ENCODE data around the gene ADGRL1. TPM values are rescaled to one million over a fixed set of nuclear protein-coding genes. Genes with fewer than 3 reads are reported as not detected.
"Not testable (repeated sequence)": the region's sequence is repeated elsewhere in the genome, so short reads cannot be mapped to it uniquely, and the experiment has no call there.

Gene ADGRL1
- total RNA-seq, 4 donors from 2014 or later: 0.76 to 3.5 (median 1.2) TPM

DNA sequence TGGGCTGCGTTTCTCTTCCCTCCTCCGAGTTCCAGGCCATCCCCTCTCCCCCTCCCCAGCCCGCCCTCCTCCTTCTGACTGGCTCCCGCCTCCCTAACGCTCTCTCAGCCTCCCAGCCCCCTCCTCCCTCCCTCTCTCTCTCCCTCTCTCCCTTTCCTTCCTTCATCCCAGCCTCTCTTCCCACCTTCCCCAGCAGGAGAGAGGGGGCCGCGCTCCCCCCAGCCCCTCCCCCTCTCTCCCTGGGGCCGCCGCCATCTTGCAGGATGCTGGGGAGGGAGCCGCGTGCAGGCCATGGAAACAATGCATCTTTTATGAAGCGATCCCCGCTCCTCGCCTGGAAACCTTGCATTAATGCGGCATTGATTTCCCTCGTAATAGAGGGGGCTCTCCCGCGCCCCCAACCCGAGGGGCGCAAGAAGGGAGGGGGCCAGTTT lies 42.6 kb upstream of the ADGRL1 start:
- Histone ChIP-seq H3K36me3 (no peaks in the 10 kb centered on the region), H3K4me1 (no peaks in the 10 kb centered on the region), H3K27ac (no peak overlapping the region), H3K27me3 (peaks cover 12 to 30% (median 22%) of the 10 kb centered on the region in 3 donors), H3K9me3 (no peaks in the 10 kb centered on the region), H3K4me3 (peak overlapping the region; percentile 35 to 48 (median 44))
- no peak for ATAC-seq
- TF ChIP-seq, protein P1, sequence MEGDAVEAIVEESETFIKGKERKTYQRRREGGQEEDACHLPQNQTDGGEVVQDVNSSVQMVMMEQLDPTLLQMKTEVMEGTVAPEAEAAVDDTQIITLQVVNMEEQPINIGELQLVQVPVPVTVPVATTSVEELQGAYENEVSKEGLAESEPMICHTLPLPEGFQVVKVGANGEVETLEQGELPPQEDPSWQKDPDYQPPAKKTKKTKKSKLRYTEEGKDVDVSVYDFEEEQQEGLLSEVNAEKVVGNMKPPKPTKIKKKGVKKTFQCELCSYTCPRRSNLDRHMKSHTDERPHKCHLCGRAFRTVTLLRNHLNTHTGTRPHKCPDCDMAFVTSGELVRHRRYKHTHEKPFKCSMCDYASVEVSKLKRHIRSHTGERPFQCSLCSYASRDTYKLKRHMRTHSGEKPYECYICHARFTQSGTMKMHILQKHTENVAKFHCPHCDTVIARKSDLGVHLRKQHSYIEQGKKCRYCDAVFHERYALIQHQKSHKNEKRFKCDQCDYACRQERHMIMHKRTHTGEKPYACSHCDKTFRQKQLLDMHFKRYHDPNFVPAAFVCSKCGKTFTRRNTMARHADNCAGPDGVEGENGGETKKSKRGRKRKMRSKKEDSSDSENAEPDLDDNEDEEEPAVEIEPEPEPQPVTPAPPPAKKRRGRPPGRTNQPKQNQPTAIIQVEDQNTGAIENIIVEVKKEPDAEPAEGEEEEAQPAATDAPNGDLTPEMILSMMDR (IDR thresholded peaks at IDR 0.05 in 4 of 5, conservative IDR thresholded peaks at IDR 0.05 in 1 of 5): no peak
- no peak for TF ChIP-seq POLR2A (IDR thresholded peaks at IDR 0.05)
- intact Hi-C loops (cut with DNase I; ENCODE audit: low total_unique reads) (no loop called here), in situ Hi-C loops (cut with MboI; ENCODE audit: low sequenced_read_pairs in 4 of 4) (no loop called here)
- no peak for DNase-seq

DNA sequence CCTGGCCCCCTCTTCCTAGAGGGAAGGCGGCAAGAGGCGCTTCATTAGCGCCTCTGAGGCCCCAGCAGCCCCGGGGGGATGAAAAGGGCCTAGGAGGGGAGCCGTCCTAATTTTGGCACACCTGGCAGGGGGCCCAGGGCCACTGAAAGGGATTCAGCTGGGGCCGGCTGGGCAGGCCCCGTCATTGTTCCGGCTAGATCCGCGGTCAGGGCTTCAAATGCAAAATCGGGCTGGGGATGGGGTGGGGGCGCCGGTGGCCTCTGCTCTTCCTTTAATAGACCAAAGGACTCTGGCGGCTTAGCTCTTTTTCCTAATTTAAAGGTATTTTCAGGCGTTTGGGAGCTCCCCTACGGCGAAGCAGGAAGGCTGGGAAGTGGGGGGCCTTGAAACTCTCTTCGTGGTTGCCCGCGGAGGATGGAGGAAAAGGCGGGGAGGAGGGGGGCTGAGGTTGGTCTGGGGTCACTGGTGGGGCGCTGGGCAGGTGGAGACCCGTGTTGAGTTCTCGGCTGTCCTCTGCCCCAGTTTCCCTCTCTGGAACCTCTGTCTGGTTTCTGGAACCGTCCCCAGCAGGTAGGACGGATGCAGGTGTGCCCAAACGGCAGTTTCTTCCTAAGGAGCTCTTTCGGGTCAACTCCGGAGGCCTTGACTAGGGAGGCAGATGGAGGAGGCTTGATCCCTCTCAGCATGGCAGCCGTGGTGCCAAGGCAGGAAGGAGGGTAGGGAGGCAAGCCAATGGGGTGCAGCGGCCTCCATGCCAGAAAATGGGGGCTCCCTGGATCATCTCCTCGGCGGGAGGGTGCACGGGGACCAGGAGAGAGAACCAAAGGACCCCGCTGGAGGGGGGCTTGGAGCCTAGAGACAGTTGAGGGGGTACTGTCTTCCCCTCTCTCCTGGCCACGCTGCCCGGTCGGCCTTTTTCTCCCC lies 41.8 kb upstream of the ADGRL1 start:
- DNase-seq; ATAC-seq; H3K27ac ChIP-seq; H3K4me1 ChIP-seq; H3K9me3 ChIP-seq; H3K36me3 ChIP-seq; intact Hi-C loops (cut with DNase I; ENCODE audit: low total_unique reads); in situ Hi-C loops (cut with MboI; ENCODE audit: low sequenced_read_pairs in 4 of 4): not testable (repeated sequence)
- Histone ChIP-seq H3K4me3 (peak overlapping the region in 1 of 4 donors; percentile 47), H3K27me3 (peaks cover 12 to 30% (median 22%) of the 10 kb centered on the region in 3 donors)

DNA sequence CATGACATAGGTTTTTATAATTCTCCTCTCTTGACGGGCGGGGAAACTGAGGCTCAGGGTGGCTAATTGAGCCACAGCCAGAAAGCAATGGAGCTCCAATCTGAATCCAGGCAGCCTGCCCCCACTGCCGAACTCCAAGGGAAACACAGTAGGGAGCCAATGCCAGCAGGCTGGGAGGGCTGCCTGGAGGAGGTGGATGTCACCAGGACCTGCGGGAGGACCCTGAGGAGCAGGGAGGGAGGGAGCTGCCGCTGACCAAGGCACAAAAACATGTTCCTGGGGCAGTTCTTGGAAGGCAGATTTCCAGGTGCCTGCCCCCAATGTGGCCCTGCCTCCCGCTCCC lies 41.2 kb upstream of the ADGRL1 start:
- H3K4me1 ChIP-seq; H3K27ac ChIP-seq; H3K36me3 ChIP-seq; H3K4me3 ChIP-seq; in situ Hi-C loops (cut with MboI; ENCODE audit: low sequenced_read_pairs in 4 of 4); ATAC-seq; DNase-seq; H3K9me3 ChIP-seq; intact Hi-C loops (cut with DNase I; ENCODE audit: low total_unique reads): not testable (repeated sequence)
- H3K27me3 ChIP-seq: peaks cover 12 to 30% (median 22%) of the 10 kb centered on the region in 3 donors

DNA sequence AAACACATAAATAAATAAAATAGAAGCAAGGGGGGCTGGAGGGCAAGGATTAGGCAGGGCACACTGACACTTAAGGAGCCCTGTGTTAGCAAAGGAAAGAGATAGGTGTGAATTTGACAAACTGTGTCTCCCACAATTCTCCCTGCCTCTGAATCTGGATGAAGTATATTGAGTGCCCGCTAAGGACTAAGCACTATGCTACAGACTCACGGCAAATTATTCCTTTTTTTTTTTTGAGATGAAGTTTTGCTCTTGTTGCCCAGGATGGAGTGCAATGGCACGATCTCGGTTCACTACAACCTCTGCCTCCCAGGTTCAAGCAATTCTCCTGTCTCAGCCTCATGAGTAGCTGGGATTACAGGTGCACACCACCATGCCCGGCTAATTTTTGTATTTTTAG lies 38.4 kb upstream of the ADGRL1 start:
- H3K27ac ChIP-seq; H3K9me3 ChIP-seq; H3K4me3 ChIP-seq; H3K4me1 ChIP-seq; DNase-seq; intact Hi-C loops (cut with DNase I; ENCODE audit: low total_unique reads); H3K36me3 ChIP-seq; in situ Hi-C loops (cut with MboI; ENCODE audit: low sequenced_read_pairs in 4 of 4); ATAC-seq: not testable (repeated sequence)
- H3K27me3 ChIP-seq: peaks cover 11 to 23% (median 20%) of the 10 kb centered on the region in 3 donors

DNA sequence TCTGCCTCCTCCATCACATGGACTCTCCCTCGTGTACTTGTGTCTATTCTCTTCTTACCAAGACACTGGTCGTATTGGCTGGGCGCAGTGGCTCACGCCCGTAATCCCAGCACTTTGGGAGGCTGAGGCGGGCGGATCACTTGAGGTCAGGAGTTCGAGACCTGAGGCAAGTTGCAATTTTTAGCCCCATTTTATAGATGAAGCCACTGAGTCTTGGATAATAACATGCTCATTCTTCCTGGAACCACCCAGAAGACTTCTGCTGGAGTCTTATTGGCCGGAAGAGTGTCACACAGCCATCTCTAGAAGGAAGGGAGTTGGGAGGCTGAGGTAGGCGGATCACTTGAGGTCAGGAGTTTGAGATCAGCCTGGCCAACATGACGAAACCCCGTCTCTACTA lies 37.7 kb upstream of the ADGRL1 start:
- in situ Hi-C loops (cut with MboI; ENCODE audit: low sequenced_read_pairs in 4 of 4); H3K4me3 ChIP-seq; H3K36me3 ChIP-seq; H3K9me3 ChIP-seq; H3K4me1 ChIP-seq; DNase-seq; ATAC-seq; intact Hi-C loops (cut with DNase I; ENCODE audit: low total_unique reads); H3K27ac ChIP-seq: not testable (repeated sequence)
- H3K27me3 ChIP-seq: peaks cover 7 to 16% (median 13%) of the 10 kb centered on the region in 3 donors

DNA sequence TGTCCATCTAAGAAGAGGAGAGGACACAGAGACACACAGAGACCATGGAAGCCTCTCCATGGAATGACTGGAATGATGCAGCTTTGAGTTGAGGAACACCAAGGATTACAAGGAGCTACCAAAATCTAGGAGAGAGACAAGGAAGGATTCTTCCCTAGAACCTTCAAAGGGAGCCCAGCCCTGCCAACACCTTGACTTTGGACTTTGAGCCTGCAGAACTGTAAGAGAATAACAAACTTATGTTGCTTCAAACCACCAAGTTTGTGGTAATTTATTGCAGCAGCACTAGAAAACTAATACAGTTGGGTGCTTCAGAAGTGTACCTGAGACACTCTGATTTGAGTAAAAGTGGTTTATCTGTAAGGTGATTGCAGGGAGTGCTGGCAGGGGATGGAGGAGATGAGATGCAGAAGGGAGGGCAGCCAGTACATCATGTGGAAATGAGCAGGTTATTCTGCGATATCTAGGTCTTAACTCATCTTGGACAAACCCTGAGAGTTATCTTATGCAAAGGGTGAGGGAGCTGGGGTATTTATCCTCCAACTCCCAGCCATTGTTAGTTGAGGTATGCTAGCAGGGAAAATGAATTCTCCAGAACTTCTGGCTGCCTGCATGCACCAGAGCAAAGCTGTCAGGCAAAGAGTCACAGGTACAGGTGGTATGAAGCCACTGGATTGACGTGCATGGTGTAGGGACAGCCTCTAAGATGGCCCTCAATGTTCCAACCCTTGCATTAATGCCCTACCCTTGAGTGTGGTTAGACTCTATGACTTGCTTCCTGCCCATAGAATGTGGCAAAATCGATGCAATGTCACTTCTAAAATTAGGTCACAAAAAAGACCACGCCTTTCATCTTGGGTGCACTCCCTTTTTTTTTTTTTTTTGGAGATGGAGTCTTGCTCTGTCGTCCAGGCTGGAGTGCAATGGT lies 31.3 kb upstream of the ADGRL1 start:
- in situ Hi-C loops (cut with MboI; ENCODE audit: low sequenced_read_pairs in 4 of 4) (no loop called here), intact Hi-C loops (cut with DNase I; ENCODE audit: low total_unique reads) (no loop called here)
- TF ChIP-seq POLR2A (IDR thresholded peaks at IDR 0.05): no peak
- TF ChIP-seq, protein P1 (IDR thresholded peaks at IDR 0.05 in 4 of 5, conservative IDR thresholded peaks at IDR 0.05 in 1 of 5): no peak

DNA sequence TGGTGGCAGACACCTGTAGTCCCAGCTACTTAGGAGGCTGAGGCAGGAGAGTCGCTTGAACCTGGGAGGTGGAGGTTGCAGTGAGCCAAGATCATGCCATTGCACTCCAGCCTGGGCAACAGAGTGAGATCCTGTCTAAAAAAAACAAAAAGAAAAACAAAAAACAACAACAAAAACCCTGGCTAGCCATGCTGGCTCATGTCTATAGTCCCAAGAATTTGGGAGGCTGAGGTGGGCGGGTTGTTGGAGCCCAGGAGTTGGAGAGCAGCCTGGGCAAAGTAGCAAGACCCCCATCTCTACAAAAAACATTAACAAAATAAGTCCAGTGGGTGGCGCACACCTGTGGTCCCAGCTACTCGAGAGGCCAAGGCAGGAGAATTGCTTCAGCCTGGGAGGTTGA lies 27.0 kb upstream of the ADGRL1 start:
- H3K9me3 ChIP-seq; H3K4me3 ChIP-seq; ATAC-seq; H3K27ac ChIP-seq; DNase-seq; H3K4me1 ChIP-seq; H3K36me3 ChIP-seq; in situ Hi-C loops (cut with MboI; ENCODE audit: low sequenced_read_pairs in 4 of 4); H3K27me3 ChIP-seq; intact Hi-C loops (cut with DNase I; ENCODE audit: low total_unique reads): not testable (repeated sequence)

More for the DNA sequence above, 31.3 kb upstream of the ADGRL1 start:
- no peak overlapping the region for H3K27ac ChIP-seq
- no peaks in the 10 kb centered on the region for H3K9me3 ChIP-seq
- no peak for ATAC-seq
- no peaks in the 10 kb centered on the region for H3K27me3 ChIP-seq
- H3K4me3 ChIP-seq: no peak overlapping the region
- H3K4me1 ChIP-seq: no peaks in the 10 kb centered on the region
- DNase-seq: no peak
- H3K36me3 ChIP-seq: no peaks in the 10 kb centered on the region

DNA sequence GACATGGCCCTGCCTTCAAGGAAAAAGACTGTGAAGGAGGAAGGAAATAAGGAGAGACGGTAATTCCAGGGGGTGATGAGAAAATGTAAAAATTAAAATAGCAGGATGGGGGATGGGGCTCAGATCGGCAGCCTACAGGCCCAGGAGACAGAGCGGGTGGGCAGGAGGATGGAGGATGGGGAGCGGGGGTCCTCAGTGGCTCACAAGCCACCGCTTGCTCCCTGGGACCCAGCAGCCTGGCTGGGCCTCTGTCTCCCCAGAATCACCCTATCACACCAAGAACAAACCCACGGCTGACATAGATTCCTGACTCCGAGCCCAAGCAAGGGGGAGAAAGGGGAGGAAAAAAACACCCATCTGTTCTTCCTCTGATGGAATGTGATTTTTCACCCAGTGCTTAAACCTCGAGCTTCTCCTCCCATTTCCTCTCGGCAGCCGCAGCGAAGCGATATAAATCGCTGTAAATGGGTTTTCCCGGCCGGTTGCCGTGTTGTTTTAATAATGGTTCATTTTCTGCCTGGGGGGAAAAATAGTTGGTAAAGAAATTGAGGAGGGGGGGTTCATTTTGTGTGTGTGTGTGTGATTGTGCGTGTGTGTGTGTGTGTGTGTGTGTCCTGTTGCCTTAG lies 22.6 kb upstream of the ADGRL1 start:
- H3K4me1 ChIP-seq; H3K9me3 ChIP-seq; H3K27ac ChIP-seq; DNase-seq; H3K4me3 ChIP-seq; intact Hi-C loops (cut with DNase I; ENCODE audit: low total_unique reads); ATAC-seq; in situ Hi-C loops (cut with MboI; ENCODE audit: low sequenced_read_pairs in 4 of 4); H3K36me3 ChIP-seq; H3K27me3 ChIP-seq: not testable (repeated sequence)

DNA sequence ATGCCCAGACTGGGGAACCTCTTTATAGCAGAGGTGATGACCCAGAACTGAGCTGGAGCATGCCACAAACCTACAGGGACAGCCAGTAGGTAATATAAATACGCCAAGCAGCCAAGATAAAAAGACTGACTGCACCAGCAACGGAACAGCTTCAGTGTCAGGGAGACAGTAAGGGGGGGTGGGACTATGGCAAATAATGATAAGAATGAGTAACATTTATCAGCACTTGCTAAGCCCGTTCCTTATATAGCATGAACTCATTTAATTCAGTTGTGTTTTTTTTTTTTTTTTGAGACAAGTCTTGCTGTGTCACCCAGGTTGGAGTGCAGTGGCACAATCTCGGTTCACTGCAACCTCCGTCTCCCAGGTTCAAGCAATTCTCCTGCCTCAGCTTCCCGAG lies 20.5 kb upstream of the ADGRL1 start:
- ATAC-seq; intact Hi-C loops (cut with DNase I; ENCODE audit: low total_unique reads); H3K4me3 ChIP-seq; H3K9me3 ChIP-seq; in situ Hi-C loops (cut with MboI; ENCODE audit: low sequenced_read_pairs in 4 of 4); H3K4me1 ChIP-seq; H3K36me3 ChIP-seq; DNase-seq; H3K27ac ChIP-seq; H3K27me3 ChIP-seq: not testable (repeated sequence)
